ENCODE data around the gene KCNN4. TPM values are rescaled to one million over a fixed set of nuclear protein-coding genes. Genes with fewer than 3 reads are reported as not detected.

The KCNN4 gene
- total RNA-seq, 3 donors from 2014 or later (not counting 1 experiment from before 2014, with no cell fraction given), result 0.72 to 7.1 (median 1.4) TPM

GRCh38 chr19:43741075-43741825 is 39.5 kb downstream of the KCNN4 start:
- peaks cover 4% of the 10 kb centered on the region for H3K4me1 ChIP-seq (ENCODE audit: control insufficient read depth, insufficient read depth, low read length)
- H3K27ac Mint-ChIP-seq, result no peak overlapping the region
- H3K36me3 ChIP-seq (ENCODE audit: control insufficient read depth, insufficient read depth, low read length), result peaks cover 82% of the 10 kb centered on the region
- no peaks in the 10 kb centered on the region for H3K27me3 ChIP-seq (ENCODE audit: control insufficient read depth, insufficient read depth, low read length)
- H3K27ac ChIP-seq (ENCODE audit: low read length), result no peak overlapping the region
- no peak overlapping the region for H3K4me3 ChIP-seq (ENCODE audit: low read length)
- H3K4me1 Mint-ChIP-seq, result peaks cover 7 to 12% of the 10 kb centered on the region in 2 donors
- H3K9me3 ChIP-seq (ENCODE audit: control insufficient read depth, insufficient read depth, low read length), result no peaks in the 10 kb centered on the region
- WGBS (ENCODE audit: insufficient coverage), result 97% methylated on average over 10 of the region's 10 CpGs
- no peak overlapping the region for H3K4me3 Mint-ChIP-seq
- intact Hi-C loops (cut with micrococcal nuclease), result no loop called here
- no peaks in the 10 kb centered on the region for H3K27me3 Mint-ChIP-seq (ENCODE audit: low read depth in 2 of 2)
- no peak for DNase-seq
- ATAC-seq, result no peak
- H3K9me3 Mint-ChIP-seq, result no peaks in the 10 kb centered on the region
- H3K36me3 Mint-ChIP-seq, result peaks cover 13% of the 10 kb centered on the region
- no peak for TF ChIP-seq CTCF (IDR thresholded peaks at IDR 0.05)

GRCh38 chr19:43739439-43740235 is 41.1 kb downstream of the KCNN4 start:
- Histone ChIP-seq H3K9me3 (ENCODE audit: control insufficient read depth, insufficient read depth, low read length) (no peaks in the 10 kb centered on the region), H3K27me3 (ENCODE audit: control insufficient read depth, insufficient read depth, low read length) (no peaks in the 10 kb centered on the region), H3K27ac (ENCODE audit: low read length) (peak overlapping the region; percentile 8), H3K4me3 (ENCODE audit: low read length) (no peak overlapping the region), H3K4me1 (ENCODE audit: control insufficient read depth, insufficient read depth, low read length) (peaks cover 2% of the 10 kb centered on the region), H3K36me3 (ENCODE audit: control insufficient read depth, insufficient read depth, low read length) (peaks cover 78% of the 10 kb centered on the region)
- Mint-ChIP-seq H3K27me3 (ENCODE audit: low read depth in 2 of 2) (no peaks in the 10 kb centered on the region), H3K4me1 (peaks cover 6 to 7% of the 10 kb centered on the region in 2 donors), H3K9me3 (no peaks in the 10 kb centered on the region), H3K27ac (peak overlapping the region; percentile 64 to 73), H3K36me3 (peaks cover 18% of the 10 kb centered on the region), H3K4me3 (no peak overlapping the region)
- intact Hi-C loops (cut with micrococcal nuclease), result no loop called here
- 96% methylated on average over 16 of the region's 16 CpGs for WGBS (ENCODE audit: insufficient coverage)
- TF ChIP-seq CTCF (IDR thresholded peaks at IDR 0.05), result no peak
- ATAC-seq, result no peak
- DNase-seq, result no peak

GRCh38 chr19:43738780-43739211 is 42.0 kb downstream of the KCNN4 start:
- peaks cover 18% of the 10 kb centered on the region for H3K36me3 Mint-ChIP-seq
- Histone ChIP-seq H3K27ac (ENCODE audit: low read length) (peak overlapping the region; percentile 8), H3K4me1 (ENCODE audit: control insufficient read depth, insufficient read depth, low read length) (no peaks in the 10 kb centered on the region), H3K4me3 (ENCODE audit: low read length) (no peak overlapping the region), H3K36me3 (ENCODE audit: control insufficient read depth, insufficient read depth, low read length) (peaks cover 77% of the 10 kb centered on the region), H3K27me3 (ENCODE audit: control insufficient read depth, insufficient read depth, low read length) (no peaks in the 10 kb centered on the region), H3K9me3 (ENCODE audit: control insufficient read depth, insufficient read depth, low read length) (no peaks in the 10 kb centered on the region)
- H3K27me3 Mint-ChIP-seq (ENCODE audit: low read depth in 2 of 2), result no peaks in the 10 kb centered on the region
- H3K27ac Mint-ChIP-seq, result peak overlapping the region; percentile 64 to 73
- H3K4me1 Mint-ChIP-seq, result peaks cover 6 to 7% of the 10 kb centered on the region in 2 donors
- intact Hi-C loops (cut with micrococcal nuclease), result no loop called here
- H3K9me3 Mint-ChIP-seq, result no peaks in the 10 kb centered on the region
- H3K4me3 Mint-ChIP-seq, result no peak overlapping the region
- ATAC-seq (peak; percentile 46 to 71 (median 64)), DNase-seq (peak in 1 of 2 donors; percentile 32)
- no peak for TF ChIP-seq CTCF (IDR thresholded peaks at IDR 0.05)
- 73% methylated on average over 5 of the region's 5 CpGs for WGBS (ENCODE audit: insufficient coverage)
